ENCODE results near the gene MIA.
"Not testable (repeated sequence)": the region's sequence is repeated elsewhere in the genome, so short reads cannot be mapped to it uniquely, and the experiment has no call there.

MIA gene

GRCh38 chr19:40803857-40804782, 28.8 kb downstream of the MIA start:
- peak; percentile 52 for DNase-seq (ENCODE audit: low read depth)

GRCh38 chr19:40804783-40805242, 29.5 kb downstream of the MIA start:
- DNase-seq (ENCODE audit: low read depth) = no peak

DNA sequence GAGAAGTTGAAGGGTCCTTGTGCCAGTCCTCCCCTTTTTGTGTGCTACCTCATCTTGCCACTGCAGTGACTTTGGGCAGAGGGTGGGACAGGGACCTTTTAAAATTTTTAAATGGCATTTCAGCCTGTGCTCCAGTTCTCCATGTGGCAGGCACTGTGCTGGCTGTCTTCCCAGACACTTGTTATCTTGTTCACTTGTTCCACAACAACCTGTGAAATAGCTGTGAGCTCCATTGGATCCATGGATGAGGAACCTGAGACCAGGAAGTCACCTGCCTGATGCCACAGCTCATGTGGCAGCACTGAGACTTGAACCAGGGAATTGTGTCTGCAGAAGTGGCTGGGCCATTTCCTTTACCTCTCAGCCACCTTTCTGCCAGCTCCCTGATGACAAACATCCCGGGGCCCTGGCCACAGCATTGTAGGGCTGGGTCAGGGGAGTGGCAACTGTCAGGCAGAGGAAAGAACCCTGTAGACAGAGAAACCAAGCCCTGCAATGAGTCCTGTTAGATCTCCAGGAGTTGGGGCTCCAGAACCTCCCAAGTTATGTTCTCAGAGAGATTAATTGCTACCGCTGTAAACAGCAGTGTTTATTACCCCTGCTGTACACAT, 30.0 kb downstream of the MIA start:
- DNase-seq (ENCODE audit: low read depth) = no peak

DNA sequence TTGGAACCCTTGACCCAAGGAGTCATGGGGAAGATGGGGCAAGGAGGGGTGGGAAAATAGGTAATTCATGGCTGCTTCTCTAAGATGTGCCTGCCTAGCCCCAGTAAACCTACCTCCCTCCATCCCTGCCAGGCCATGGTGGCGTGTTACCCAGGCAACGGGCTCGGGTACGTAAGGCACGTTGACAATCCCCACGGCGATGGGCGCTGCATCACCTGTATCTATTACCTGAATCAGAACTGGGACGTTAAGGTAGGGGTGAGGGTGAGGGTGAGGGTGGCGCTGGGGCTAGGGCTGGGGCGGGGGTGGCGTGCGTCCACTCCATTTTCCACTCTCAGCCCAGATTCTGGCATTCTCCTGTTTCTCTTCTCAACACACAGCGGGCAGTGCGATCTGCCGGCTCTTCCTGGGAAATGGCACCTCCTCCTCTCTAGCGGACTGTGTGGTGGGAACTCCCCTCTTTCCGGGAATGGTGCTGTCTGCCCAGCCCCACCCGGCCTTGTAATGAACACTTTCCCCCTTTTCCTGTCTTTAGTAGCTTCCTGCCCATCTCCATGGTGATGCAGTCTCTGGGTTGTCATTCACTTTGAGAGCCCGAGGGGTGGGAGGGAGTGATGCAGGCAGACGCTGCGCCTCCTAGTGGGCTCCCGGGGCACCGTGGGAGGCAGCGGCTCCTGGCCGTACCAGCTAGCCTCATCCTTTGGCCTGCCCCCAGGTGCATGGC, 31.3 kb downstream of the MIA start:
- DNase-seq (ENCODE audit: low read depth) = peak; percentile 68

DNA sequence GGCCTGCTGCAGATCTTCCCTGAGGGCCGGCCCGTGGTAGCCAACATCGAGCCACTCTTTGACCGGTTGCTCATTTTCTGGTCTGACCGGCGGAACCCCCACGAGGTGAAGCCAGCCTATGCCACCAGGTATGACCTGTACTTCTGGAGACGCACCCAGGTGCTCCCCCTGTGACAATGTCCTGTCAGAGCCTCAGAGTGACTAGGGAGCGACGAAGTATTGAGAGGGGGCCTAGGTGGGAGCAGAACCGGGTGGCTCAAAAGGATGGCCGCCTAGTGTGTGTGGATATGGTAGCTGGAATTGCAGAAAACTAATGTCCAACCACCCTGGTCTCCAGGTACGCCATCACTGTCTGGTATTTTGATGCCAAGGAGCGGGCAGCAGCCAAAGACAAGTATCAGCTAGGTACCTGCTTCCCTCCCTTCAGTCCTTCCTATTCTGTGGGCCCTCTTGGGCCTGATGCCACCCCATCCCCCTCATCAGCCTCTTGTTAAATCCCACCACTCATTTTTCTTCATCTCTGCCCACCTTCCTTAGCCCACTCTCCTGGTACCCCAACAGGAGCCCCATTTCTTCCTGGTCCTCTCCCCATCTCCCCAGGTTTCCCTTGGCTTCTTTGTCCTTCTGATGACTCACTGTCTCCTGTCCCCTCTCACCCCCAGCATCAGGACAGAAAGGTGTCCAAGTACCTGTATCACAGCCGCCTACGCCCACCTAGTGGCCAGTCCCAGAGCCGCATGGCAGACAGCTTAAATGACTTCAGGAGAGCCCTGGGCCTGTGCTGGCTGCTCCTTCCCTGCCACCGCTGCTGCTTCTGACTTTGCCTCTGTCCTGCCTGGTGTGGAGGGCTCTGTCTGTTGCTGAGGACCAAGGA, 32.1 kb downstream of the MIA start:
- DNase-seq (ENCODE audit: low read depth) = no peak

- DNase-seq (ENCODE audit: low read depth) = no peak
Measured at GRCh38 chr19:40808021-40808325, 32.7 kb downstream of the MIA start.

GRCh38 chr19:40808497-40808896, 33.2 kb downstream of the MIA start:
- no peak for DNase-seq (ENCODE audit: low read depth)

DNA sequence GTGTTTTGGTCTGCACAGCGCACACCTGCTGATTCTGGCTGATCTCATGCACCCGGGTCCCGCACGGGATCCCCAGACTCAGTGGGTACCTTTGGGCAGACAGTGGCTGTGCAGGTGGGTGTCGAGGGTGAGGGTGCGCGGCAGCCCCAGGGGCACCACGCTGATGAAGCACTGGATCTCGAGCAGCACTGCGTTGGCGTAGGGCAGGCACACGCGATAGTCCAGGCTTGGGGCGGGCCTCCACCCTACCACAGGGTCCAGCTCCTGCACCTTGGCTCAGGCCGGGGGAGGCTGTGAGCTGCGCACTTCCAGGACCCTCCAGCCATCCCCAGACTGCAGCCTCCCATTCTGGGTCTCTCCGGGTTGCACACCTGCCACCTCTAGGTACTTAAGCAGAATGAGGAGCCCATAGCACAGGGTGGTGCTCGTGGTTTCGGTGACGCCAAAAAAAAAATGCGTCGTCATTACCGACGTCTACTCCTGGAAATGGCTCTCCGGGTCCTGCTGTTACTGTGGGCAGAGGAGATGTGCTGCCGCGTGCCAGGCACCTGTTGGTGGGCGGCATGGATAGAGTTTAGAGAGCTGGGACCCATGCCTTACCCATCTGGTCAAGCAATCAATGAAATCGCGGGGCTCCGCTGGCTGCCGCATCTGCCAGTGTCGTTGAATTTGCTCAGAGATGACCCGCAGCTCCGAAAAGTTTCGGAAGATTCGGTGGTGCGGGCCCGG, 34.2 kb downstream of the MIA start:
- DNase-seq (ENCODE audit: low read depth) = no peak

DNA sequence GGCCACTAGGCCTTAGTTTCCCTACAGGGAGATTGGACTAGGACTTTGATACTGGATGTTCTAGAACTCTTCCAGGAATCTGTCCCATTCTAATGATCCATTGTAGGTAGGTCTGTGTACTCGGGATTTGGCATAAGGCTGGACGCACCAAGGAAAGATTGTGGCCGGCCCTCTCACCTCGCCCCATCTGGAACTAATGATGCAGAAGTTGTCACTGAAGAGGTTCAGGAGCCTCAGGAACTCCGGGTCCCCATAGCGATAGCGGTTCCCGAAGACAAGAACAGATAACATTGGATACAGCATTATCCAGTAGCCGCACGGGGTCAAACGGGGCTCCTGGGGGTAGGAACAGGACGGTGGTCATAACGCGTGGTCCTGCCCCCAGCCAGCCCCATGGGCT, 34.8 kb downstream of the MIA start:
- DNase-seq (ENCODE audit: low read depth) = no peak

DNA sequence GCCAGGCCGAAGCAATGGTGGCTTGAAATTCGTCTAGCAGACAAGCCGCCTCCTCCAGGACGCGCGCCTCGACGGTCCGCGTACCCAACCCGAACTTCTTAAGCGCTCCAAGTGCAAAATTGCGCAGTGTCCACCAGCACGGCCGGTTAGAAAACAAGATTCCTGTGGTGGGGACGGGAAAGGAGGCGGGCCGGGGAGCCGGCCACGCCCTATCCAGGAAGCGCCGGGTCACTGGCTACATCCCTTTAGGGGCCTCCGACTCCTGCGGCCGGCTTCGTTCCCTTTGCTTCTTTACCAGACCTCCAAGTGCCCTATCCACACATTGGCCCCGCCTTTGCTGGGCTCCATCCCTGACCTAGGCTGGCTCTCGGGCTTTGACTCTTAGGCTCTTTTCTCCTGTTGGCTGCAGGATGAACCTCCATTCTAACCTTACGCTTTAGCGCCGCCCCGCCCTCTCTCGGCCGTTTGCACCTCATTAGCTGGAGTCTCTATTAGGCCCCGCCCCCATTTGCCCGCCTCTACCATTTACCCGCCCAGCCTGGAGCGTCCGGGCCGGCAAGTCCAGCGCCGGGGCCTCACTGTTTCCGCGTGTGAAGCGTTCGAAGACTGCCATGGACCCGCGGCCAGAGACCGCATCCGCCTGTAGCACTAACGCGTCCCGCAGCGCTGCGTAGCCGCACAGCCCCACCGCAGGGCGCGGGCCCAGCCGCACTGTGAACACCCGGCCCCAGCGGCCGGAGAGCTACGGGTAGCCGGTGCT, 35.5 kb downstream of the MIA start:
- not testable (repeated sequence) for DNase-seq (ENCODE audit: low read depth)

DNA sequence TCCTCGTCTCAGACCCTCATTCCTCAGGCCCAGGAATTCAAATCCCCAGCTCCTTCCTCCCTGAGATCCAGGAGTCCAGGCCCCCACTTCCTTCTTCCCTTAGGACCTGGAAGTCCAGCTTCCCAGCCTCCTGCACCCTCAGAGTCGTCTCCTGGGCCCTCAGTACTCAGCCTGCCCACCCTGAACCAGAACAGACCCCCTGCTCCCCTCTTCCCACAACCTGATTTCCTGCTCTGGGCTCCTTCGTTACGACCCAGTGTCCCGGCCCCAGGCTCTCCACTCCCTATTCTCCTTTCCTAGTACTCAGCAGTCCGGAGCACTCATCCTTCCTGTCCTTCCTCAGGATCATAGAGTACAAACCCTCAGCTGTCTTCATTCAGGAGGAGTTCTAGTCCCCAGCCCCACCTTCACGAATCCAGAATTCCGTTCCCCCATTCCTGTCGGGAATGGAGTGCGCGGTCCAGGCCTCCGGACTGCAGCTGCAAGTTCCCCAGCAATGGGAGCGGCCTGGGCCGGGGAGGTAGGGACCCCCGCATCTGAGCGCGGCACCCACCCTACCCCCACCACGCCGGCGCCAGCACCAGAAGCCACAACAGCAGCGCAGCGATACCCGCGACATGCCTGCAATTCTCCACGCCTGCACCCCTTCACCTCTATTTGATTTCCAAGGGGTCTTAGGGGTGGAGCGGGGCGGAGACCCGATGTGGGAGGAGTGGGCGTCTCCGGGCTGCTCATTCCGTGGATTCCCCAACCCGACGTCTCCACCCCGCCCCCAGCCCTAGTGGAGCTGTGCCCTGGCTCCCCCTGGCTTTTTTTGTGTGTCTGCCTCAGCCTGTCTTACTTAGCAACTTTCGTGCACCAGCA, 36.4 kb downstream of the MIA start:
- DNase-seq (ENCODE audit: low read depth) = no peak

- DNase-seq (ENCODE audit: low read depth) = not testable (repeated sequence)
Measured at GRCh38 chr19:40812571-40812970, 37.2 kb downstream of the MIA start.

- DNase-seq (ENCODE audit: low read depth) = no peak
Measured at GRCh38 chr19:40813182-40813581, 37.9 kb downstream of the MIA start.

DNA sequence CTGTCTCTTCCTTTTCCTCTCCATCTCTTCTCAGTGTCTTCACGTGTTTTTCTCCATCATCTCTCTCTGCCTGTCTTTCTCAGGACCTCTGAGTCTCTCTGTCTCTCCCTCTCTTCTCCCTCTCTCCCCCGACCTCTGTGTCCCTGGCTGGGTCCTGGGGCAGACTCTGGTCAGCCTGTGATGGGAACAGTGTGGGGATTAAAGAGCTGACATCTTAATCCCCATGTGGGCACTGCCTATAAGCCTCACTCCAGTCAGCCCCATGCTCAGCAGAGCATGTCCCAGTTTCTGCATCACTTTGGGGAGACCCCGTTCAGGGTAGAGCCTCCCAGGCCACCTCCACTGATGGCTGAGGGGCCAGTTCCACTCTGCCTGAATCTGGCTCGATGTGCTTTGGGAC, 39.9 kb downstream of the MIA start:
- DNase-seq (ENCODE audit: low read depth) = no peak

GRCh38 chr19:40818480-40819399, 43.4 kb downstream of the MIA start:
- peak; percentile 62 for DNase-seq (ENCODE audit: low read depth)

GRCh38 chr19:40819479-40820234, 44.3 kb downstream of the MIA start:
- DNase-seq (ENCODE audit: low read depth) = peak; percentile 69

DNA sequence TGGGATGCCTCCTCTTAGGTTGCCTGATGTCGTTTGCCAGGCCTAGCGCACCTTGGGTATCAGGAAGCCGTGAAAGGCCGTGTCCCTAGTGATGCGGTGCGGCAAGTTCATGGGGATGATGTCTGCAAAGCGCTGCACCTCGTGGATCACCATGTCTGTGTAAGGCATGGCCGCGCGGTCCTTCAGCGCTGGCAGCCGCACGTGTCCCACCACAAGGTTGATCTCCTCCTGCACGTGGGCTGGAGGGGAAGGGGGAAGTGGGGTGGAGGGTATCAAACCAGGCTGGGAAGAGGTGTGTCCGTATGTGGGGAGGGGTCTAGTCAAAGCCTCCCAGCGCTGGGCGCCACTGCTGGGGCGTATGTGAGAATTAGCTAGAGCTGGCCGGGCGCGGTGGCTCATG, 46.8 kb downstream of the MIA start:
- DNase-seq (ENCODE audit: low read depth) = no peak
